HepG2 (cell line): ENCODE data around the gene SMYD5. TPM values are rescaled to one million over a fixed set of nuclear protein-coding genes. Genes with fewer than 3 reads are reported as not detected.

ENCODE experiments used
- AHR ChIP-seq: IDR thresholded peaks from 2 replicates; pipeline ENCODE4 v1.6.1; 2018; ENCODE audit warnings: missing genetic modification reagents, missing compliant biosample characterization
- ATAD3A ChIP-seq: sonication (generic); formaldehyde crosslinking; IDR thresholded peaks from 2 replicates; pipeline ENCODE4 v1.4.0; 2020; ENCODE audit warnings: missing genetic modification reagents
- ATF7 ChIP-seq, 2 experiments: fragments of 450-650 bp in 1 of 2; sonication (generic) in 1 of 2; formaldehyde crosslinking in 1 of 2; IDR thresholded peaks; 2 replicates each; pipeline versions ENCODE4 v1.4.0 to v1.6.1; 2016 to 2020; ENCODE audit warnings: antibody characterized with exemption in 1 of 2, mild to moderate bottlenecking in 1 of 2, missing genetic modification reagents in 1 of 2
- CBX5 ChIP-seq: sonication (generic); formaldehyde crosslinking; IDR thresholded peaks from 2 replicates; pipeline ENCODE4 v1.4.0; 2020; ENCODE audit warnings: missing genetic modification reagents, borderline replicate concordance
- HNF4G ChIP-seq, 2 experiments: sonication (generic) in 1 of 2; formaldehyde crosslinking in 1 of 2; IDR thresholded peaks; 2 replicates each; pipeline versions ENCODE4 v1.4.0 to v1.6.1; 2011 to 2020; ENCODE audit warnings: borderline replicate concordance in 2 of 2, low read depth in 2 of 2, mild to moderate bottlenecking in 2 of 2, low read length in 1 of 2, missing genetic modification reagents in 1 of 2, moderate library complexity in 1 of 2
- JUN ChIP-seq: sonication (generic); formaldehyde crosslinking; IDR thresholded peaks from 2 replicates; pipeline ENCODE4 v1.4.0; 2020; ENCODE audit warnings: mild to moderate bottlenecking, missing genetic modification reagents
- KLF16 ChIP-seq, 2 experiments: sonication (generic) in 1 of 2; formaldehyde crosslinking in 1 of 2; IDR thresholded peaks; 2 replicates each; pipeline versions ENCODE4 v1.6.1 to v1.8.0; 2016 to 2023; ENCODE audit warnings: missing genetic modification reagents in 2 of 2, missing compliant biosample characterization in 1 of 2
- PCBP2 ChIP-seq: fragments of 200-400 bp; formaldehyde crosslinking; optimal IDR thresholded peaks from 2 replicates; pipeline ENCODE3; 2018; ENCODE audit warnings: low read length, low read depth; ENCODE audit not compliant: poor library complexity, severe bottlenecking
- PLRG1 ChIP-seq: fragments of 450-650 bp; conservative IDR thresholded peaks from 2 replicates; pipeline ENCODE4 v1.6.1; 2016
- RCOR2 ChIP-seq: IDR thresholded peaks from 2 replicates; pipeline ENCODE4 v1.6.1; 2016; ENCODE audit warnings: missing biosample characterization, missing genetic modification reagents
- TCF7 ChIP-seq: sonication (generic); IDR thresholded peaks from 2 replicates; pipeline ENCODE4 v1.6.1; 2016; ENCODE audit warnings: antibody characterized with exemption, low read depth
- ZMAT3 ChIP-seq: sonication (generic); formaldehyde crosslinking; conservative IDR thresholded peaks from 2 replicates; pipeline ENCODE4 v1.7.0; 2021; ENCODE audit warnings: missing genetic modification reagents
- ZNF672 ChIP-seq: sonication (generic); formaldehyde crosslinking; IDR thresholded peaks from 2 replicates; pipeline ENCODE4 v1.8.1; 2022; ENCODE audit warnings: missing genetic modification reagents
- ZZZ3 ChIP-seq: sonication (generic); formaldehyde crosslinking; IDR thresholded peaks from 2 replicates; pipeline ENCODE4 v1.4.0; 2020; ENCODE audit warnings: missing genetic modification reagents, mild to moderate bottlenecking, borderline replicate concordance
- polyA plus RNA-seq, 8 experiments: library from polyadenylated mRNA; depleted of rRNA in 3 of 8; stranded (reverse) in 7 of 8; unstranded in 1 of 8; fragments of >200 nt; fragmentation: Illumina TruSeq in 4 of 8; extraction: Trizol in 4 of 8; gene quantifications; 2 replicates each; pipeline versions ENCODE4 v1.2.1 to v1.2.3, GENCODE V29; 2011 to 2016; ENCODE audit warnings: low read depth in 4 of 8, missing spikeins in 1 of 8, mixed read lengths in 1 of 8; ENCODE audit not compliant: insufficient read depth in 1 of 8
- total RNA-seq, 5 experiments: library from RNA; depleted of rRNA; stranded (reverse); fragments of >200 nt; fragmentation: Illumina TruSeq; extraction: Trizol; gene quantifications; 2 replicates each; pipeline ENCODE4 v1.2.3, GENCODE V29; 2016; ENCODE audit warnings: low read depth in 1 of 5
- TF ChIP-seq, protein P1 (sequence below): IDR thresholded peaks from 2 replicates; pipeline ENCODE4 v1.6.1; 2016; ENCODE audit warnings: control low read depth
- TF ChIP-seq, protein P2 (sequence below): sonication (generic); formaldehyde crosslinking; IDR thresholded peaks from 2 replicates; pipeline ENCODE4 v1.4.0; 2020; ENCODE audit warnings: missing genetic modification reagents
- TF ChIP-seq, protein P3 (sequence below): sonication (generic); formaldehyde crosslinking; IDR thresholded peaks from 2 replicates; pipeline ENCODE4 v1.5.0; 2020; ENCODE audit warnings: missing genetic modification reagents
- TF ChIP-seq, protein P4 (sequence below): sonication (generic); formaldehyde crosslinking; IDR thresholded peaks from 2 replicates; pipeline ENCODE4 v1.8.0; 2022; ENCODE audit warnings: low read depth, missing genetic modification reagents
- TF ChIP-seq, protein P5 (sequence below): fragments of 450-650 bp; IDR thresholded peaks from 2 replicates; pipeline ENCODE4 v1.6.1; 2017; ENCODE audit warnings: mild to moderate bottlenecking

Gene SMYD5
- total and polyA plus RNA-seq, 2 of the 13 experiments (the other 11 are each of a cell fraction or from before 2014, with no cell fraction given): 55.8 to 70.4 TPM

DNA sequence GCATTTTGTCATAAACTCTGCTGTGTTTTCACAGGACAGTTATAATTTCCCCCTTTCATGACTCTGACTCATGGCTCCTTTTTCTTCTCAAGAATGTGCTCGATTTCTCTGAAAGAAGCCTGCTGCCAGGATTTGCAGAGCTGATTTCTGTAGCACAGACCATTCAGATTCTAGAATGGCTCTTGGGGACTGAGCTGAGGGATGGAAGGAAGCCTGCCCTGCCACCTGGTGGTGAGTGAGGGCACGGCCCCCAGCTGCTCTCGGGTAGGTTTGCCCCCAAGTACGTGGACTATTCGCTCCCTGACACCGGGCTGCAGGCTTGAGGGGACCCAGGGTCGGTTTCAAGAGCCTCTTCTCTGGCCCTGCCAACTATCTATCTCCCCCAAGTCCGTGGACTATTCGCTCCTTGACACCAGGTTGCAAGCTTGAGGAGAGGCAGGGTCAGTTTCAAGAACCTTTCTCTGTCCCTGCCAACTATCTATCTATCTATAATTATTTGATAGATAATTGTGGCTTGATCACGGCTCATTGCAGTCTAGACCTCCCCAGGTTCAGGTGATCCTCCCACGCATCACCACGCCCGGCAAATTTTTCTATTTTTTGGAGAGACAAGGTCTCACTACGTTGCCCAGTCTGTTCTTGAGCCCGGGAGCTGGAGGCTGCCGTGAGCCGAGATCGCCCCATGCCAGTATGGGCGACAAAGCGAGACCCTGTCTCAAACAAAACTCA lies 1.4 kb upstream of the SMYD5 start (continued):
- TF ChIP-seq, protein P1, sequence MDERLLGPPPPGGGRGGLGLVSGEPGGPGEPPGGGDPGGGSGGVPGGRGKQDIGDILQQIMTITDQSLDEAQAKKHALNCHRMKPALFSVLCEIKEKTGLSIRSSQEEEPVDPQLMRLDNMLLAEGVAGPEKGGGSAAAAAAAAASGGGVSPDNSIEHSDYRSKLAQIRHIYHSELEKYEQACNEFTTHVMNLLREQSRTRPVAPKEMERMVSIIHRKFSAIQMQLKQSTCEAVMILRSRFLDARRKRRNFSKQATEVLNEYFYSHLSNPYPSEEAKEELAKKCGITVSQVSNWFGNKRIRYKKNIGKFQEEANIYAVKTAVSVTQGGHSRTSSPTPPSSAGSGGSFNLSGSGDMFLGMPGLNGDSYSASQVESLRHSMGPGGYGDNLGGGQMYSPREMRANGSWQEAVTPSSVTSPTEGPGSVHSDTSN (CRISPR knock-in tag): no peak
- TF ChIP-seq ATF7 (IDR thresholded peaks at IDR 0.05) (no peak), ATF7 (CRISPR knock-in tag; IDR thresholded peaks at IDR 0.05) (no peak), PLRG1 (no peak), CBX5 (CRISPR knock-in tag) (peak; percentile 29; the same call in 1 of the 2 replicates), ZZZ3 (CRISPR knock-in tag) (no peak), ZMAT3 (no peak), TCF7 (no peak), JUN (no peak), ATAD3A (no peak), HNF4G (IDR thresholded peaks at IDR 0.05; ENCODE audit: borderline replicate concordance, low read depth, low read length) (no peak), HNF4G (CRISPR knock-in tag; IDR thresholded peaks at IDR 0.05; ENCODE audit: borderline replicate concordance, low read depth) (0 out of 2 replicates have a peak, but pooled peaks have one; percentile 16), RCOR2 (CRISPR knock-in tag) (no peak), PCBP2 (no peak), KLF16 (CRISPR knock-in tag; IDR thresholded peaks at IDR 0.05) (peak in 1 of 2 experiments; percentile 17; a peak in 1 of 4 replicates), AHR (CRISPR knock-in tag) (no peak), ZNF672 (CRISPR knock-in tag) (no peak)
- TF ChIP-seq, protein P2, sequence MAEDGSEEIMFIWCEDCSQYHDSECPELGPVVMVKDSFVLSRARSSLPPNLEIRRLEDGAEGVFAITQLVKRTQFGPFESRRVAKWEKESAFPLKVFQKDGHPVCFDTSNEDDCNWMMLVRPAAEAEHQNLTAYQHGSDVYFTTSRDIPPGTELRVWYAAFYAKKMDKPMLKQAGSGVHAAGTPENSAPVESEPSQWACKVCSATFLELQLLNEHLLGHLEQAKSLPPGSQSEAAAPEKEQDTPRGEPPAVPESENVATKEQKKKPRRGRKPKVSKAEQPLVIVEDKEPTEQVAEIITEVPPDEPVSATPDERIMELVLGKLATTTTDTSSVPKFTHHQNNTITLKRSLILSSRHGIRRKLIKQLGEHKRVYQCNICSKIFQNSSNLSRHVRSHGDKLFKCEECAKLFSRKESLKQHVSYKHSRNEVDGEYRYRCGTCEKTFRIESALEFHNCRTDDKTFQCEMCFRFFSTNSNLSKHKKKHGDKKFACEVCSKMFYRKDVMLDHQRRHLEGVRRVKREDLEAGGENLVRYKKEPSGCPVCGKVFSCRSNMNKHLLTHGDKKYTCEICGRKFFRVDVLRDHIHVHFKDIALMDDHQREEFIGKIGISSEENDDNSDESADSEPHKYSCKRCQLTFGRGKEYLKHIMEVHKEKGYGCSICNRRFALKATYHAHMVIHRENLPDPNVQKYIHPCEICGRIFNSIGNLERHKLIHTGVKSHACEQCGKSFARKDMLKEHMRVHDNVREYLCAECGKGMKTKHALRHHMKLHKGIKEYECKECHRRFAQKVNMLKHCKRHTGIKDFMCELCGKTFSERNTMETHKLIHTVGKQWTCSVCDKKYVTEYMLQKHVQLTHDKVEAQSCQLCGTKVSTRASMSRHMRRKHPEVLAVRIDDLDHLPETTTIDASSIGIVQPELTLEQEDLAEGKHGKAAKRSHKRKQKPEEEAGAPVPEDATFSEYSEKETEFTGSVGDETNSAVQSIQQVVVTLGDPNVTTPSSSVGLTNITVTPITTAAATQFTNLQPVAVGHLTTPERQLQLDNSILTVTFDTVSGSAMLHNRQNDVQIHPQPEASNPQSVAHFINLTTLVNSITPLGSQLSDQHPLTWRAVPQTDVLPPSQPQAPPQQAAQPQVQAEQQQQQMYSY (CRISPR knock-in tag): peak; percentile 25; the same call in 1 of the 2 replicates
- TF ChIP-seq, protein P3, sequence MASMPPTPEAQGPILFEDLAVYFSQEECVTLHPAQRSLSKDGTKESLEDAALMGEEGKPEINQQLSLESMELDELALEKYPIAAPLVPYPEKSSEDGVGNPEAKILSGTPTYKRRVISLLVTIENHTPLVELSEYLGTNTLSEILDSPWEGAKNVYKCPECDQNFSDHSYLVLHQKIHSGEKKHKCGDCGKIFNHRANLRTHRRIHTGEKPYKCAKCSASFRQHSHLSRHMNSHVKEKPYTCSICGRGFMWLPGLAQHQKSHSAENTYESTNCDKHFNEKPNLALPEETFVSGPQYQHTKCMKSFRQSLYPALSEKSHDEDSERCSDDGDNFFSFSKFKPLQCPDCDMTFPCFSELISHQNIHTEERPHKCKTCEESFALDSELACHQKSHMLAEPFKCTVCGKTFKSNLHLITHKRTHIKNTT: no peak
- TF ChIP-seq, protein P4, sequence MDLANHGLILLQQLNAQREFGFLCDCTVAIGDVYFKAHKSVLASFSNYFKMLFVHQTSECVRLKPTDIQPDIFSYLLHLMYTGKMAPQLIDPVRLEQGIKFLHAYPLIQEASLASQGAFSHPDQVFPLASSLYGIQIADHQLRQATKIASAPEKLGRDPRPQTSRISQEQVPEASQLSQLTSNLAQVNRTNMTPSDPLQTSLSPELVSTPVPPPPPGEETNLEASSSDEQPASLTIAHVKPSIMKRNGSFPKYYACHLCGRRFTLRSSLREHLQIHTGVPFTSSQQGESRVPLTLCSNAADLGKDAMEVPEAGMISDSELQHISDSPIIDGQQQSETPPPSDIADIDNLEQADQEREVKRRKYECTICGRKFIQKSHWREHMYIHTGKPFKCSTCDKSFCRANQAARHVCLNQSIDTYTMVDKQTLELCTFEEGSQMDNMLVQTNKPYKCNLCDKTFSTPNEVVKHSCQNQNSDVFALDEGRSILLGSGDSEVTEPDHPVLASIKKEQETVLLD (CRISPR knock-in tag): no peak
- TF ChIP-seq, protein P5, sequence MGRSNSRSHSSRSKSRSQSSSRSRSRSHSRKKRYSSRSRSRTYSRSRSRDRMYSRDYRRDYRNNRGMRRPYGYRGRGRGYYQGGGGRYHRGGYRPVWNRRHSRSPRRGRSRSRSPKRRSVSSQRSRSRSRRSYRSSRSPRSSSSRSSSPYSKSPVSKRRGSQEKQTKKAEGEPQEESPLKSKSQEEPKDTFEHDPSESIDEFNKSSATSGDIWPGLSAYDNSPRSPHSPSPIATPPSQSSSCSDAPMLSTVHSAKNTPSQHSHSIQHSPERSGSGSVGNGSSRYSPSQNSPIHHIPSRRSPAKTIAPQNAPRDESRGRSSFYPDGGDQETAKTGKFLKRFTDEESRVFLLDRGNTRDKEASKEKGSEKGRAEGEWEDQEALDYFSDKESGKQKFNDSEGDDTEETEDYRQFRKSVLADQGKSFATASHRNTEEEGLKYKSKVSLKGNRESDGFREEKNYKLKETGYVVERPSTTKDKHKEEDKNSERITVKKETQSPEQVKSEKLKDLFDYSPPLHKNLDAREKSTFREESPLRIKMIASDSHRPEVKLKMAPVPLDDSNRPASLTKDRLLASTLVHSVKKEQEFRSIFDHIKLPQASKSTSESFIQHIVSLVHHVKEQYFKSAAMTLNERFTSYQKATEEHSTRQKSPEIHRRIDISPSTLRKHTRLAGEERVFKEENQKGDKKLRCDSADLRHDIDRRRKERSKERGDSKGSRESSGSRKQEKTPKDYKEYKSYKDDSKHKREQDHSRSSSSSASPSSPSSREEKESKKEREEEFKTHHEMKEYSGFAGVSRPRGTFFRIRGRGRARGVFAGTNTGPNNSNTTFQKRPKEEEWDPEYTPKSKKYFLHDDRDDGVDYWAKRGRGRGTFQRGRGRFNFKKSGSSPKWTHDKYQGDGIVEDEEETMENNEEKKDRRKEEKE: no peak
